SKM-1 (cell line): ENCODE results near the gene NCS1.

Experiments
- DNase-seq: peaks from one replicate; lab custom pipeline; 2025; ENCODE audit not compliant: unreplicated experiment; lab: John Stamatoyannopoulos, UW

The NCS1 gene

GRCh38 chr9:130147198-130147597 lies 25.0 kb upstream of the NCS1 start:
- DNase-seq, result no peak

GRCh38 chr9:130147910-130148309 lies 24.3 kb upstream of the NCS1 start:
- DNase-seq, result no peak

- no peak for DNase-seq
Measured at GRCh38 chr9:130149031-130149430, 23.2 kb upstream of the NCS1 start.

- DNase-seq, result no peak
Measured at GRCh38 chr9:130149654-130150286, 22.4 kb upstream of the NCS1 start.

GRCh38 chr9:130150779-130151382 lies 21.3 kb upstream of the NCS1 start:
- no peak for DNase-seq

GRCh38 chr9:130154816-130155215 lies 17.4 kb upstream of the NCS1 start:
- DNase-seq, result no peak

- DNase-seq, result no peak
Measured at GRCh38 chr9:130155647-130156046, 16.6 kb upstream of the NCS1 start.

- DNase-seq, result no peak
Measured at GRCh38 chr9:130156672-130157071, 15.5 kb upstream of the NCS1 start.

GRCh38 chr9:130157079-130157478 lies 15.1 kb upstream of the NCS1 start:
- DNase-seq, result no peak

GRCh38 chr9:130158001-130158400 lies 14.2 kb upstream of the NCS1 start:
- DNase-seq, result no peak

- DNase-seq, result no peak
Measured at GRCh38 chr9:130159057-130159456, 13.1 kb upstream of the NCS1 start.

GRCh38 chr9:130159915-130160670 lies 12.1 kb upstream of the NCS1 start:
- no peak for DNase-seq

GRCh38 chr9:130160862-130161470 lies 11.2 kb upstream of the NCS1 start:
- no peak for DNase-seq

- no peak for DNase-seq
Measured at GRCh38 chr9:130165579-130165978, 6.6 kb upstream of the NCS1 start.

- no peak for DNase-seq
Measured at GRCh38 chr9:130166399-130166798, 5.8 kb upstream of the NCS1 start.

GRCh38 chr9:130167927-130168326 lies 4.3 kb upstream of the NCS1 start:
- DNase-seq, result no peak

- DNase-seq, result no peak
Measured at GRCh38 chr9:130171226-130172148, 717 bp upstream of the NCS1 start.

- DNase-seq, result no peak
Measured at GRCh38 chr9:130172858-130173665, 858 bp downstream of the NCS1 start.

- no peak for DNase-seq
Measured at GRCh38 chr9:130173666-130173983, 1.4 kb downstream of the NCS1 start.

GRCh38 chr9:130174025-130174424 lies 1.8 kb downstream of the NCS1 start:
- no peak for DNase-seq
